Esophagus muscularis mucosa (tissue), 4 donors: ENCODE data around the gene PPP4R4. TPM values are rescaled to one million over a fixed set of nuclear protein-coding genes. Genes with fewer than 3 reads are reported as not detected.

ENCODE experiments used
- DNase-seq: peaks from one replicate; pipeline ENCODE4 v3.0.0-alpha.2; 2017; ENCODE audit errors: extremely low spot score
- H3K27ac ChIP-seq, 4 donors: fragments of 200-600 bp; sonication (generic); replicated peaks in 1 of 4; 1 replicate in 3 of 4; 2 replicates in 1 of 4; pipeline ENCODE4 v1.5.1; 2016 to 2019; ENCODE audit warnings: mild to moderate bottlenecking in 1 of 4
- H3K27me3 ChIP-seq, 4 donors: fragments of 200-600 bp; sonication (generic); one replicate each; pipeline versions ENCODE4 v1.5.1 to v1.6.0; 2016 to 2019
- H3K36me3 ChIP-seq, 4 donors: fragments of 200-600 bp; sonication (generic); one replicate each; pipeline ENCODE4 v1.5.1; 2016 to 2019
- H3K4me1 ChIP-seq, 4 donors: fragments of 200-600 bp; sonication (generic); one replicate each; pipeline ENCODE4 v1.5.1; 2016 to 2019
- H3K4me3 ChIP-seq, 4 donors: fragments of 200-600 bp; sonication (generic); 1 replicate in 2 of 4; 2 replicates in 2 of 4; pipeline ENCODE4 v1.5.1; 2016 to 2019; ENCODE audit warnings: mild to moderate bottlenecking in 4 of 4, moderate library complexity in 1 of 4
- H3K9me3 ChIP-seq, 4 donors: fragments of 200-600 bp; sonication (generic); 1 replicate in 3 of 4; 2 replicates in 1 of 4; pipeline ENCODE4 v1.5.1; 2016 to 2019
- EP300 ChIP-seq: sonication (generic); formaldehyde crosslinking; IDR thresholded peaks from one replicate; pipeline ENCODE4 v1.6.1; 2017; ENCODE audit warnings: antibody characterized with exemption
- POLR2A ChIP-seq: fragments of 450-650 bp; IDR thresholded peaks from one replicate; pipeline ENCODE4 v1.6.1; 2017; ENCODE audit warnings: antibody characterized with exemption, moderate library complexity, mild to moderate bottlenecking, low read depth
- POLR2AphosphoS5 ChIP-seq, 2 donors: sonication (generic); formaldehyde crosslinking; IDR thresholded peaks; one replicate each; pipeline ENCODE4 v1.6.1; 2017; ENCODE audit warnings: antibody characterized with exemption in 2 of 2
- WGBS: methylation state at CpG from one replicate; pipeline ENCODE4 v1.1.5; 2018; 5-methylcytosine and 5-hydroxymethylcytosine counted together
- intact Hi-C: fragments of 100-400 bp; cut with DNase I; formaldehyde crosslinking; loops from one replicate; pipeline ENCODE4 v1.15.1; 2023
- total RNA-seq, 4 donors: library from RNA; depleted of rRNA; stranded (reverse); fragments of >200 nt; gene quantifications; one replicate each; pipeline versions ENCODE4 v1.1.0 to v1.2.1, GENCODE V29; 2016
- TF ChIP-seq, protein P1 (sequence below), 3 experiments: fragments of 200-600 bp in 2 of 3; fragments of 450-650 bp in 1 of 3; sonication (generic) in 2 of 3; IDR thresholded peaks; one replicate each; pipeline ENCODE4 v1.5.1; 2017 to 2019; ENCODE audit warnings: antibody characterized with exemption in 3 of 3, mild to moderate bottlenecking in 2 of 3, moderate library complexity in 1 of 3

Gene PPP4R4
- total RNA-seq, 4 donors from 2014 or later: 0.19 to 0.83 (median 0.34) TPM; not detected in 1

DNA sequence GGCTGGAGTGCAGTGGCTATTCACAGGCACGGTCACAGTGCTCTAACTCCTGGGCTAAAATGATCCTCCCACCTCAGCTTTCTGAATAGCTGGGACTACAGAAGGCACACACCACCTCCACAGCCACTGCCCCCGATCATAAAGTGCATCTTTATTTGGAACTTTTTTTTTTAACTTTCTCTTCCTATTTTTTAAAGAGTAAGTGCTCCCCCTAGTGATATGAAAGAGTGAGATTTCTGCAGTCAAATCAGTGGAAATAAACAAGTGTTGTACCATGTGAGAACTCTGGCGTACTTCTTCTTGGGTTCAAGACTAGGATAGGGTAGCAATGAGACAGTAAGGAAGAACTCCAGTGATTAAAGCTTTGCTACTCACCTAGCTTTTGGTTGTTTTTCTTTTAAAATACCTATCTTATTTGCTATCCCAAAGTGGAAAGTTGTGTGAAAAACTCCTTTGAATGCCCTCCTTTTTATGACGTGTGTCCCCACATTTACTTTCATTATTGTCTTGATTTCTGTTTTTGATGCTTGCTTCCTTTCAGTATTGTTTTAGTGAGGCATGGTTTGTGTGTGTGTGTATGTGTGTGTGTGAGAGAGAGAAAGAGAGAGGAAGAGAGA is 6.6 kb downstream of the PPP4R4 start:
- intact Hi-C loops: no loop called here

GRCh38 chr14:94181835-94182234 is 7.7 kb downstream of the PPP4R4 start:
- TF ChIP-seq, protein P1, sequence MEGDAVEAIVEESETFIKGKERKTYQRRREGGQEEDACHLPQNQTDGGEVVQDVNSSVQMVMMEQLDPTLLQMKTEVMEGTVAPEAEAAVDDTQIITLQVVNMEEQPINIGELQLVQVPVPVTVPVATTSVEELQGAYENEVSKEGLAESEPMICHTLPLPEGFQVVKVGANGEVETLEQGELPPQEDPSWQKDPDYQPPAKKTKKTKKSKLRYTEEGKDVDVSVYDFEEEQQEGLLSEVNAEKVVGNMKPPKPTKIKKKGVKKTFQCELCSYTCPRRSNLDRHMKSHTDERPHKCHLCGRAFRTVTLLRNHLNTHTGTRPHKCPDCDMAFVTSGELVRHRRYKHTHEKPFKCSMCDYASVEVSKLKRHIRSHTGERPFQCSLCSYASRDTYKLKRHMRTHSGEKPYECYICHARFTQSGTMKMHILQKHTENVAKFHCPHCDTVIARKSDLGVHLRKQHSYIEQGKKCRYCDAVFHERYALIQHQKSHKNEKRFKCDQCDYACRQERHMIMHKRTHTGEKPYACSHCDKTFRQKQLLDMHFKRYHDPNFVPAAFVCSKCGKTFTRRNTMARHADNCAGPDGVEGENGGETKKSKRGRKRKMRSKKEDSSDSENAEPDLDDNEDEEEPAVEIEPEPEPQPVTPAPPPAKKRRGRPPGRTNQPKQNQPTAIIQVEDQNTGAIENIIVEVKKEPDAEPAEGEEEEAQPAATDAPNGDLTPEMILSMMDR (IDR thresholded peaks at IDR 0.05): no peak
- TF ChIP-seq EP300 (no peak), POLR2AphosphoS5 (IDR thresholded peaks at IDR 0.05) (no peak), POLR2A (no peak)
- Histone ChIP-seq H3K36me3 (no peaks in the 10 kb centered on the region), H3K9me3 (no peaks in the 10 kb centered on the region), H3K4me1 (peaks cover 0 to 7% (median 6%) of the 10 kb centered on the region in 4 donors), H3K27me3 (peaks cover 0 to 39% (median 9%) of the 10 kb centered on the region in 4 donors), H3K4me3 (no peak overlapping the region), H3K27ac (no peak overlapping the region)
- 84% methylated on average over 2 of the region's 2 CpGs for WGBS
- intact Hi-C loops: no loop called here
- DNase-seq: no peak

More for the DNA sequence above, 6.6 kb downstream of the PPP4R4 start:
- no peak for DNase-seq
- Histone ChIP-seq H3K36me3 (no peaks in the 10 kb centered on the region), H3K9me3 (no peaks in the 10 kb centered on the region), H3K27ac (no peak overlapping the region), H3K27me3 (peaks cover 0 to 46% (median 13%) of the 10 kb centered on the region in 4 donors), H3K4me3 (peak overlapping the region in 1 of 4 donors; percentile 40), H3K4me1 (peaks cover under 1 to 8% (median 7%) of the 10 kb centered on the region in 4 donors)
- TF ChIP-seq, protein P1 (IDR thresholded peaks at IDR 0.05): peak; percentile 44 to 60 (median 51)
- no peak for TF ChIP-seq EP300
- WGBS: 10% methylated on average over 4 of the region's 4 CpGs

- peaks cover 0 to 5% (median 1%) of the 10 kb centered on the region in 4 donors for H3K27me3 ChIP-seq
- intact Hi-C loops: no loop called here
These were observed 18.4 kb downstream of the PPP4R4 start for GRCh38 chr14:94192536-94192935.

GRCh38 chr14:94193776-94194175 is 19.7 kb downstream of the PPP4R4 start:
- 31% methylated on average over 1 of the region's 1 CpG for WGBS
- H3K4me3 ChIP-seq: no peak overlapping the region
- intact Hi-C loops: no loop called here
- H3K36me3 ChIP-seq: no peaks in the 10 kb centered on the region
- H3K4me1 ChIP-seq: no peaks in the 10 kb centered on the region
- H3K9me3 ChIP-seq: peaks cover 0 to 17% (median 7%) of the 10 kb centered on the region in 4 donors
- H3K27me3 ChIP-seq: peaks cover 0 to 5% (median under 1%) of the 10 kb centered on the region in 4 donors
- TF ChIP-seq POLR2A (no peak), POLR2AphosphoS5 (IDR thresholded peaks at IDR 0.05) (no peak), EP300 (no peak)
- TF ChIP-seq, protein P1 (IDR thresholded peaks at IDR 0.05): no peak
- H3K27ac ChIP-seq: no peak overlapping the region
- no peak for DNase-seq

More at GRCh38 chr14:94192536-94192935, 18.4 kb downstream of the PPP4R4 start:
- H3K27ac ChIP-seq: no peak overlapping the region
- TF ChIP-seq EP300 (no peak), POLR2AphosphoS5 (IDR thresholded peaks at IDR 0.05) (no peak), POLR2A (no peak)
- TF ChIP-seq, protein P1 (IDR thresholded peaks at IDR 0.05): no peak
- H3K36me3 ChIP-seq: no peaks in the 10 kb centered on the region
- DNase-seq: no peak
- H3K9me3 ChIP-seq: peaks cover 0 to 17% (median 7%) of the 10 kb centered on the region in 4 donors
- H3K4me1 ChIP-seq: no peaks in the 10 kb centered on the region
- WGBS: 69% methylated on average over 1 of the region's 1 CpG
- no peak overlapping the region for H3K4me3 ChIP-seq
